Transverse colon (tissue), 4 donors: ENCODE data around the gene BID. TPM values are rescaled to one million over a fixed set of nuclear protein-coding genes. Genes with fewer than 3 reads are reported as not detected.

ENCODE experiments used
- DNase-seq: peaks from one replicate; pipeline ENCODE4 v3.0.0-alpha.2; 2019
- H3K27ac ChIP-seq, 4 donors: fragments of 200-600 bp; sonication (generic); 2 replicates each; pipeline ENCODE4 v1.5.1; 2016 to 2018; ENCODE audit warnings: inconsistent platforms in 4 of 4
- H3K27me3 ChIP-seq: fragments of 200-600 bp; sonication (generic); 2 replicates; pipeline ENCODE4 v1.5.1; 2017; ENCODE audit warnings: inconsistent platforms
- H3K36me3 ChIP-seq, 4 donors: fragments of 200-600 bp; sonication (generic); 2 replicates each; pipeline ENCODE4 v1.5.1; 2017 to 2019; ENCODE audit warnings: inconsistent platforms in 4 of 4
- H3K4me1 ChIP-seq, 4 donors: fragments of 200-600 bp; sonication (generic); 2 replicates each; pipeline ENCODE4 v1.5.1; 2017 to 2020; ENCODE audit warnings: inconsistent platforms in 4 of 4
- H3K4me3 ChIP-seq, 4 donors: fragments of 200-600 bp; sonication (generic); 1 replicate in 1 of 4; 2 replicates in 3 of 4; pipeline versions ENCODE4 v1.5.1 to v1.6.1; 2017 to 2019; ENCODE audit warnings: inconsistent platforms in 4 of 4
- H3K9me3 ChIP-seq, 2 donors: fragments of 200-600 bp; sonication (generic); 2 replicates each; pipeline ENCODE4 v1.5.1; 2017 to 2019; ENCODE audit warnings: inconsistent platforms in 2 of 2
- CTCF ChIP-seq, 5 experiments: fragments of 200-600 bp in 3 of 5; fragments of 450-650 bp in 2 of 5; sonication (generic) in 3 of 5; IDR thresholded peaks; 1 replicate in 2 of 5; 2 replicates in 3 of 5; pipeline ENCODE4 v1.5.1; 2016 to 2017; ENCODE audit warnings: antibody characterized with exemption in 5 of 5, inconsistent platforms in 3 of 5, mild to moderate bottlenecking in 2 of 5, moderate library complexity in 1 of 5
- EP300 ChIP-seq: sonication (generic); formaldehyde crosslinking; IDR thresholded peaks from one replicate; pipeline ENCODE4 v1.6.1; 2017; ENCODE audit warnings: antibody characterized with exemption, low read depth
- POLR2A ChIP-seq: fragments of 450-650 bp; IDR thresholded peaks from one replicate; pipeline ENCODE4 v1.6.1; 2016; ENCODE audit warnings: antibody characterized with exemption, mild to moderate bottlenecking, moderate library complexity
- POLR2AphosphoS5 ChIP-seq, 3 donors: sonication (generic); formaldehyde crosslinking; IDR thresholded peaks; one replicate each; pipeline ENCODE4 v1.6.1; 2016; ENCODE audit warnings: antibody characterized with exemption in 3 of 3
- WGBS, 2 donors: methylation state at CpG; one replicate each; pipeline ENCODE4 v1.1.5; 2018; ENCODE audit warnings: low coverage in 1 of 2; 5-methylcytosine and 5-hydroxymethylcytosine counted together
- in situ Hi-C, 4 donors: fragments of 200-750 bp; cut with MboI; loops; one replicate each; pipeline versions ENCODE4 v1.15.0 to v1.15.1; 2017; ENCODE audit warnings: low sequenced_read_pairs in 3 of 4, low pct_ligation_motif_present in 1 of 4, low pct_unique_long_range_greater_than_20kb in 1 of 4
- intact Hi-C: fragments of 100-400 bp; cut with DNase I; formaldehyde crosslinking; loops from one replicate; pipeline ENCODE4 v1.15.1; 2023; ENCODE audit warnings: low total_unique reads
- total RNA-seq, 4 donors: library from RNA; depleted of rRNA; stranded (reverse); fragments of >200 nt; gene quantifications; one replicate each; pipeline ENCODE4 v1.1.0, GENCODE V29; 2016

Gene BID
- total RNA-seq, 4 donors from 2014 or later: 21.1 to 59.5 (median 25.5) TPM

GRCh38 chr22:17782621-17783020 lies 8.4 kb upstream of the BID start:
- H3K4me1 ChIP-seq: peaks cover 7 to 45% (median 26%) of the 10 kb centered on the region in 4 donors
- DNase-seq: peak; percentile 57
- WGBS, 2 donors: 66 to 77% methylated on average over 3 to 13 of the region's 13 CpGs
- H3K4me3 ChIP-seq: no peak overlapping the region
- H3K9me3 ChIP-seq: no peaks in the 10 kb centered on the region
- H3K27me3 ChIP-seq: no peaks in the 10 kb centered on the region
- no peak for TF ChIP-seq POLR2A
- no peak for TF ChIP-seq POLR2AphosphoS5 (IDR thresholded peaks at IDR 0.05)
- no peak for TF ChIP-seq CTCF (IDR thresholded peaks at IDR 0.05)
- no peak for TF ChIP-seq EP300
- intact Hi-C loops: loop anchor here (10.0 kb wide), 1 partner anchor 228 kb away; no protein-coding TSS in a partner anchor
- in situ Hi-C loops: no loop called here
- peak overlapping the region in 1 of 4 donors; percentile 30 for H3K27ac ChIP-seq
- no peaks in the 10 kb centered on the region for H3K36me3 ChIP-seq

GRCh38 chr22:17782158-17782557 lies 7.9 kb upstream of the BID start:
- whole genome bisulfite sequencing, 2 donors: 85% methylated on average over 13 of the region's 13 CpGs; no CpG with 5 or more reads in 1 of the 2 donors
- H3K27ac ChIP-seq: peak overlapping the region in 1 of 4 donors; percentile 30
- TF ChIP-seq CTCF (IDR thresholded peaks at IDR 0.05): no peak
- TF ChIP-seq POLR2A: no peak
- TF ChIP-seq POLR2AphosphoS5 (IDR thresholded peaks at IDR 0.05): no peak
- no peak for TF ChIP-seq EP300
- no peaks in the 10 kb centered on the region for H3K27me3 ChIP-seq
- in situ Hi-C loops (no loop called here), intact Hi-C loops (loop anchor here (10.0 kb wide), 1 partner anchor 227 kb away; no protein-coding TSS in a partner anchor)
- H3K9me3 ChIP-seq: no peaks in the 10 kb centered on the region
- no peaks in the 10 kb centered on the region for H3K36me3 ChIP-seq
- no peak overlapping the region for H3K4me3 ChIP-seq
- peaks cover 7 to 40% (median 23%) of the 10 kb centered on the region in 4 donors for H3K4me1 ChIP-seq
- DNase-seq: no peak

- Histone ChIP-seq H3K4me1 (peaks cover 7 to 34% (median 16%) of the 10 kb centered on the region in 4 donors), H3K4me3 (no peak overlapping the region), H3K9me3 (no peaks in the 10 kb centered on the region), H3K27me3 (no peaks in the 10 kb centered on the region), H3K27ac (no peak overlapping the region), H3K36me3 (no peaks in the 10 kb centered on the region)
- in situ Hi-C loops: no loop called here
- no peak for TF ChIP-seq CTCF (IDR thresholded peaks at IDR 0.05)
- no peak for TF ChIP-seq EP300
- no peak for TF ChIP-seq POLR2AphosphoS5 (IDR thresholded peaks at IDR 0.05)
- TF ChIP-seq POLR2A: no peak
- no peak for DNase-seq
- intact Hi-C loops: loop anchor here (10.0 kb wide), 1 partner anchor 227 kb away; no protein-coding TSS in a partner anchor
- 41 to 46% methylated on average over 4 to 12 of the region's 12 CpGs for WGBS, 2 donors
Observed at GRCh38 chr22:17781319-17782031, 7.2 kb upstream of the BID start.

GRCh38 chr22:17780741-17781318 lies 6.6 kb upstream of the BID start:
- in situ Hi-C loops (no loop called here), intact Hi-C loops (loop anchor here (10.0 kb wide), 1 partner anchor 226 kb away; no protein-coding TSS in a partner anchor)
- no peak for DNase-seq
- TF ChIP-seq POLR2AphosphoS5 (IDR thresholded peaks at IDR 0.05): no peak
- no peak for TF ChIP-seq POLR2A
- no peak for TF ChIP-seq CTCF (IDR thresholded peaks at IDR 0.05)
- no peak for TF ChIP-seq EP300
- Histone ChIP-seq H3K36me3 (no peaks in the 10 kb centered on the region), H3K4me1 (peaks cover 7 to 28% (median 14%) of the 10 kb centered on the region in 4 donors), H3K9me3 (no peaks in the 10 kb centered on the region), H3K27me3 (no peaks in the 10 kb centered on the region), H3K4me3 (no peak overlapping the region), H3K27ac (no peak overlapping the region)
- WGBS, 2 donors: 86% methylated on average over 9 of the region's 10 CpGs; no CpG with 5 or more reads in 1 of the 2 donors
